AG04450 (cell line): ENCODE measurements around the gene MUC22. TPM values are rescaled to one million over a fixed set of nuclear protein-coding genes. Genes with fewer than 3 reads are reported as not detected.

Experiments used
- CTCF ChIA-PET: fragments of 300-600, 350-600 bp; formaldehyde crosslinking; extraction: SDS; loops from one replicate; lab custom pipeline; 2022; ENCODE audit warnings: antibody characterized with exemption, inconsistent platforms; lab: Charles Lee
- POLR2A ChIA-PET: fragments of 350-600 bp; formaldehyde crosslinking; extraction: SDS; loops from one replicate; lab custom pipeline; 2021; ENCODE audit warnings: antibody characterized with exemption, inconsistent platforms; lab: Yijun Ruan, JAX
- DNase-seq: peaks from one replicate; pipeline ENCODE4 v3.0.0-alpha.2; 2011; ENCODE audit warnings: low read depth, low spot score
- H3K27ac ChIP-seq: one replicate; pipeline ENCODE4 v1.5.1; 2012; ENCODE audit warnings: low read depth, low read length, control low read depth
- H3K27me3 ChIP-seq: one replicate; pipeline ENCODE4 v1.6.0; 2012; ENCODE audit warnings: low read length; ENCODE audit not compliant: control insufficient read depth, insufficient read depth
- H3K4me3 ChIP-seq: 2 replicates; pipeline ENCODE4 v1.5.1; 2011; ENCODE audit warnings: mild to moderate bottlenecking, low read depth, low read length, control low read depth
- H3K9me3 ChIP-seq: 2 replicates; pipeline ENCODE4 v1.5.1; 2012; ENCODE audit warnings: low read length; ENCODE audit not compliant: control insufficient read depth, insufficient read depth
- CTCF ChIP-seq: IDR thresholded peaks from 2 replicates; pipeline ENCODE4 v1.5.1; 2011; ENCODE audit warnings: low read depth, low read length, control low read depth, inconsistent platforms
- polyA plus RNA-seq: library from polyadenylated mRNA; depleted of rRNA; stranded (reverse); fragments of >200 nt; gene quantifications from 2 replicates; pipeline ENCODE4 v1.2.3, GENCODE V29; 2011

Gene MUC22
- polyA plus RNA-seq, 1 experiment = not detected

GRCh38 chr6:31025595-31025994 is 15.3 kb downstream of the MUC22 start:
- Histone ChIP-seq H3K27me3 (peaks cover 16% of the 10 kb centered on the region), H3K9me3 (no peaks in the 10 kb centered on the region; the same call in none of the 2 replicates), H3K4me3 (no peak overlapping the region), H3K27ac (no peak overlapping the region)
- DNase-seq = no peak
- ChIA-PET POLR2A (no interaction called here), CTCF (no interaction called here)
- no peak for TF ChIP-seq CTCF

- CTCF ChIA-PET = no interaction called here
- POLR2A ChIA-PET = no interaction called here
These were observed 20.8 kb downstream of the MUC22 start for GRCh38 chr6:31031095-31031494.

GRCh38 chr6:31033075-31033474 is 22.8 kb downstream of the MUC22 start:
- Histone ChIP-seq H3K27ac (no peak overlapping the region), H3K27me3 (peaks cover 12% of the 10 kb centered on the region), H3K9me3 (no peaks in the 10 kb centered on the region; the same call in 1 of the 2 replicates), H3K4me3 (no peak overlapping the region)
- ChIA-PET CTCF (no interaction called here), POLR2A (no interaction called here)
- no peak for TF ChIP-seq CTCF
- DNase-seq = no peak

More at GRCh38 chr6:31031095-31031494, 20.8 kb downstream of the MUC22 start:
- Histone ChIP-seq H3K27me3 (peaks cover 19% of the 10 kb centered on the region), H3K4me3 (no peak overlapping the region), H3K27ac (no peak overlapping the region), H3K9me3 (no peaks in the 10 kb centered on the region; the same call in 1 of the 2 replicates)
- no peak for DNase-seq
- no peak for TF ChIP-seq CTCF

GRCh38 chr6:31035862-31036497 is 25.7 kb downstream of the MUC22 start:
- no peak for TF ChIP-seq CTCF
- ChIA-PET POLR2A (no interaction called here), CTCF (interaction anchor here (0.5 to 1.0 kb wide), 2 partner anchors 8 to 44 kb away, joined by 3 to 4 read pairs; no protein-coding TSS in a partner anchor)
- H3K27ac ChIP-seq = no peak overlapping the region
- no peak overlapping the region for H3K4me3 ChIP-seq
- no peak for DNase-seq
- peaks cover 7% of the 10 kb centered on the region for H3K27me3 ChIP-seq
- no peaks in the 10 kb centered on the region for H3K9me3 ChIP-seq

- TF ChIP-seq CTCF = no peak
- CTCF ChIA-PET = no interaction called here
- H3K4me3 ChIP-seq = no peak overlapping the region
- H3K27me3 ChIP-seq = peaks cover 3% of the 10 kb centered on the region
- no peak overlapping the region for H3K27ac ChIP-seq
- H3K9me3 ChIP-seq = no peaks in the 10 kb centered on the region
- no peak for DNase-seq
- POLR2A ChIA-PET = no interaction called here
These were observed 26.9 kb downstream of the MUC22 start for GRCh38 chr6:31037169-31037568.
